SK-N-SH treated with all-trans-retinoic acid at 6 μM for 48 hours (cell line): ENCODE data around the gene ZNF562.

Experiments
- ARNTL ChIP-seq: fragments of 450-650 bp; formaldehyde crosslinking; IDR thresholded peaks from 2 replicates; pipeline ENCODE4 v1.5.0; 2020; ENCODE audit warnings: low read depth, mild to moderate bottlenecking, moderate library complexity, borderline replicate concordance
- BACH2 ChIP-seq: fragments of 250-450 bp; sonication (Bioruptor Pico); IDR thresholded peaks from 2 replicates; pipeline ENCODE4 v1.9.0; 2021; ENCODE audit warnings: mild to moderate bottlenecking, borderline replicate concordance
- GLIS3 ChIP-seq: fragments of 250-450 bp; sonication (Bioruptor Pico); IDR thresholded peaks from 2 replicates; pipeline ENCODE4 v1.5.0; 2020; ENCODE audit warnings: mild to moderate bottlenecking, moderate library complexity
- ISL1 ChIP-seq: fragments of 250-450 bp; sonication (Bioruptor Pico); IDR thresholded peaks from 2 replicates; pipeline ENCODE4 v2.1.2; 2022; ENCODE audit warnings: mild to moderate bottlenecking, moderate library complexity
- OSR1 ChIP-seq: fragments of 250-450 bp; sonication (Bioruptor Pico); IDR thresholded peaks from 2 replicates; pipeline ENCODE4 v1.8.0; 2022; ENCODE audit warnings: moderate library complexity, mild to moderate bottlenecking, inconsistent platforms
- RARB ChIP-seq: fragments of 250-450 bp; sonication (Bioruptor Pico); IDR thresholded peaks from 2 replicates; pipeline ENCODE4 v1.8.0; 2021; ENCODE audit warnings: mild to moderate bottlenecking, moderate library complexity
- ZFP3 ChIP-seq: fragments of 250-450 bp; sonication (Bioruptor Pico); IDR thresholded peaks from 2 replicates; pipeline ENCODE4 v1.5.0; 2020; ENCODE audit warnings: mild to moderate bottlenecking, moderate library complexity
- ZFP30 ChIP-seq: fragments of 450-650 bp; formaldehyde crosslinking; IDR thresholded peaks from 2 replicates; pipeline ENCODE4 v1.5.0; 2022; ENCODE audit warnings: mild to moderate bottlenecking, moderate library complexity
- ZNF565 ChIP-seq: fragments of 450-650 bp; formaldehyde crosslinking; conservative IDR thresholded peaks from 2 replicates; pipeline ENCODE4 v1.5.0; 2020; ENCODE audit warnings: low read depth, mild to moderate bottlenecking, moderate library complexity
- ZNF70 ChIP-seq: fragments of 450-650 bp; formaldehyde crosslinking; IDR thresholded peaks from 2 replicates; pipeline ENCODE4 v1.5.0; 2020; ENCODE audit warnings: mild to moderate bottlenecking, moderate library complexity
- TF ChIP-seq, protein P1 (sequence below): fragments of 250-450 bp; sonication (Bioruptor Pico); IDR thresholded peaks from 2 replicates; pipeline ENCODE4 v1.8.0; 2020; ENCODE audit warnings: mild to moderate bottlenecking, moderate library complexity, borderline replicate concordance

DNA sequence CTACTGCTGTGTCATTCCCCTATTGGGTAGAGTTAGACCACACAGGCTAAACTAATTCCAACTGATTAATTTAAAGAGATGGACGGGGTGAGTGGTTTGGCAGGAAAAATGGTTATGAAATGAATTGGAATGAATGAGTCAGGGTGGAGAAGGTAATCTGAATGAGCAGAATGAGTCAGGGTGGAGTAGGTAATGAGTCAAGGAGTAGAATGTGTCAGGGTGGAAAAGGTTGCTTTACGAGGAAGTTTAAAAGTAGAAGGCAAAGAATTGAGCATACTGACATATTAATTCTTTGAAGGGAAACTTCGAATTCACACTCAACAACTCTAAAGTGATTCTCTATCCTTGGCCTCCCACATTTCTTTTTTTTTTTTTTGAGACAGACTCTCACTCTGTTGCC is 77.9 kb downstream of the ZNF562 start:
- TF ChIP-seq OSR1 (CRISPR knock-in tag) = no peak
- TF ChIP-seq, protein P1, sequence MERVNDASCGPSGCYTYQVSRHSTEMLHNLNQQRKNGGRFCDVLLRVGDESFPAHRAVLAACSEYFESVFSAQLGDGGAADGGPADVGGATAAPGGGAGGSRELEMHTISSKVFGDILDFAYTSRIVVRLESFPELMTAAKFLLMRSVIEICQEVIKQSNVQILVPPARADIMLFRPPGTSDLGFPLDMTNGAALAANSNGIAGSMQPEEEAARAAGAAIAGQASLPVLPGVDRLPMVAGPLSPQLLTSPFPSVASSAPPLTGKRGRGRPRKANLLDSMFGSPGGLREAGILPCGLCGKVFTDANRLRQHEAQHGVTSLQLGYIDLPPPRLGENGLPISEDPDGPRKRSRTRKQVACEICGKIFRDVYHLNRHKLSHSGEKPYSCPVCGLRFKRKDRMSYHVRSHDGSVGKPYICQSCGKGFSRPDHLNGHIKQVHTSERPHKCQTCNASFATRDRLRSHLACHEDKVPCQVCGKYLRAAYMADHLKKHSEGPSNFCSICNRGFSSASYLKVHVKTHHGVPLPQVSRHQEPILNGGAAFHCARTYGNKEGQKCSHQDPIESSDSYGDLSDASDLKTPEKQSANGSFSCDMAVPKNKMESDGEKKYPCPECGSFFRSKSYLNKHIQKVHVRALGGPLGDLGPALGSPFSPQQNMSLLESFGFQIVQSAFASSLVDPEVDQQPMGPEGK (CRISPR knock-in tag) = no peak
- no peak for TF ChIP-seq ZNF70 (CRISPR knock-in tag)
- no peak for TF ChIP-seq GLIS3 (CRISPR knock-in tag)
- TF ChIP-seq ARNTL = no peak
- TF ChIP-seq ISL1 (CRISPR knock-in tag) = no peak
- TF ChIP-seq ZFP30 = no peak
- TF ChIP-seq ZFP3 (CRISPR knock-in tag) = no peak
- TF ChIP-seq BACH2 = no peak
- no peak for TF ChIP-seq RARB (CRISPR knock-in tag)
- TF ChIP-seq ZNF565 = no peak
